Neural cell (in vitro differentiated cells): ENCODE measurements around the gene PXDN.

Experiments used
- POLR2AphosphoS5 ChIP-seq: IDR thresholded peaks from 2 replicates; pipeline ENCODE4 v1.6.1; 2012
- TF ChIP-seq, protein P1 (sequence below): fragments of 450-650 bp; IDR thresholded peaks from 2 replicates; pipeline ENCODE4 v1.5.1; 2014; ENCODE audit warnings: antibody characterized with exemption, mild to moderate bottlenecking, moderate library complexity; ENCODE audit not compliant: poor library complexity, severe bottlenecking

- TF ChIP-seq, protein P1, sequence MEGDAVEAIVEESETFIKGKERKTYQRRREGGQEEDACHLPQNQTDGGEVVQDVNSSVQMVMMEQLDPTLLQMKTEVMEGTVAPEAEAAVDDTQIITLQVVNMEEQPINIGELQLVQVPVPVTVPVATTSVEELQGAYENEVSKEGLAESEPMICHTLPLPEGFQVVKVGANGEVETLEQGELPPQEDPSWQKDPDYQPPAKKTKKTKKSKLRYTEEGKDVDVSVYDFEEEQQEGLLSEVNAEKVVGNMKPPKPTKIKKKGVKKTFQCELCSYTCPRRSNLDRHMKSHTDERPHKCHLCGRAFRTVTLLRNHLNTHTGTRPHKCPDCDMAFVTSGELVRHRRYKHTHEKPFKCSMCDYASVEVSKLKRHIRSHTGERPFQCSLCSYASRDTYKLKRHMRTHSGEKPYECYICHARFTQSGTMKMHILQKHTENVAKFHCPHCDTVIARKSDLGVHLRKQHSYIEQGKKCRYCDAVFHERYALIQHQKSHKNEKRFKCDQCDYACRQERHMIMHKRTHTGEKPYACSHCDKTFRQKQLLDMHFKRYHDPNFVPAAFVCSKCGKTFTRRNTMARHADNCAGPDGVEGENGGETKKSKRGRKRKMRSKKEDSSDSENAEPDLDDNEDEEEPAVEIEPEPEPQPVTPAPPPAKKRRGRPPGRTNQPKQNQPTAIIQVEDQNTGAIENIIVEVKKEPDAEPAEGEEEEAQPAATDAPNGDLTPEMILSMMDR, result no peak
- no peak for TF ChIP-seq POLR2AphosphoS5
These were observed 129.8 kb downstream of the PXDN start for GRCh38 chr2:1614564-1614963.
